Uterus (tissue), 4 donors: ENCODE data around the gene RELT. TPM values are rescaled to one million over a fixed set of nuclear protein-coding genes. Genes with fewer than 3 reads are reported as not detected.

Experiments used
- DNase-seq, 2 donors: peaks; one replicate each; pipeline ENCODE4 v3.0.0-alpha.2; 2019 to 2020
- H3K27ac ChIP-seq, 2 donors: fragments of 200-600 bp; sonication (generic); 1 replicate in 1 of 2; 2 replicates in 1 of 2; pipeline ENCODE4 v1.5.1; 2016 to 2018
- H3K27me3 ChIP-seq, 2 donors: fragments of 200-600 bp; sonication (generic); one replicate each; pipeline ENCODE4 v1.5.1; 2018 to 2019; ENCODE audit warnings: control low read depth in 1 of 2
- H3K36me3 ChIP-seq, 2 donors: fragments of 200-600 bp; sonication (generic); one replicate each; pipeline ENCODE4 v1.5.1; 2019; ENCODE audit warnings: control low read depth in 1 of 2
- H3K4me1 ChIP-seq, 2 donors: fragments of 200-600 bp; sonication (generic); one replicate each; pipeline ENCODE4 v1.5.1; 2018 to 2019; ENCODE audit warnings: control low read depth in 1 of 2
- H3K4me3 ChIP-seq, 2 donors: fragments of 200-600 bp; sonication (generic); 1 replicate in 1 of 2; 2 replicates in 1 of 2; pipeline ENCODE4 v1.5.1; 2018 to 2019; ENCODE audit warnings: mild to moderate bottlenecking in 1 of 2
- H3K9me3 ChIP-seq, 2 donors: fragments of 200-600 bp; sonication (generic); one replicate each; pipeline ENCODE4 v1.5.1; 2019; ENCODE audit warnings: control low read depth in 1 of 2
- POLR2A ChIP-seq, 2 donors: fragments of 450-650 bp; IDR thresholded peaks; one replicate each; pipeline ENCODE4 v1.6.1; 2016; ENCODE audit warnings: antibody characterized with exemption in 2 of 2, mild to moderate bottlenecking in 1 of 2, moderate library complexity in 1 of 2
- intact Hi-C: fragments of 100-400 bp; cut with DNase I; formaldehyde crosslinking; loops from one replicate; pipeline ENCODE4 v1.15.1; 2023; ENCODE audit warnings: low total_unique reads
- total RNA-seq, 4 donors: library from RNA; depleted of rRNA in 3 of 4; stranded (reverse); fragments of >200 nt in 3 of 4; gene quantifications; one replicate each; pipeline versions ENCODE4 v1.1.0 to v1.2.4, GENCODE V29; 2014 to 2023
- TF ChIP-seq, protein P1 (sequence below), 4 experiments: fragments of 200-600 bp in 2 of 4; fragments of 450-650 bp in 2 of 4; sonication (generic) in 2 of 4; IDR thresholded peaks; one replicate each; pipeline ENCODE4 v1.5.1; 2016 to 2019; ENCODE audit warnings: antibody characterized with exemption in 4 of 4, mild to moderate bottlenecking in 2 of 4, moderate library complexity in 1 of 4
- donor health status: DM: yes; HTN: yes; CAD: no.

The RELT gene
- total RNA-seq, 4 donors from 2014 or later, result 0.29 to 5.8 (median 3.3) TPM; not detected in 1

GRCh38 chr11:73445980-73446379 lies 69.8 kb downstream of the RELT start:
- Histone ChIP-seq H3K4me1 (no peaks in the 10 kb centered on the region), H3K27me3 (no peaks in the 10 kb centered on the region), H3K9me3 (no peaks in the 10 kb centered on the region), H3K27ac (no peak overlapping the region), H3K36me3 (no peaks in the 10 kb centered on the region), H3K4me3 (no peak overlapping the region)
- no peak for DNase-seq
- no peak for TF ChIP-seq POLR2A (IDR thresholded peaks at IDR 0.05)
- TF ChIP-seq, protein P1, sequence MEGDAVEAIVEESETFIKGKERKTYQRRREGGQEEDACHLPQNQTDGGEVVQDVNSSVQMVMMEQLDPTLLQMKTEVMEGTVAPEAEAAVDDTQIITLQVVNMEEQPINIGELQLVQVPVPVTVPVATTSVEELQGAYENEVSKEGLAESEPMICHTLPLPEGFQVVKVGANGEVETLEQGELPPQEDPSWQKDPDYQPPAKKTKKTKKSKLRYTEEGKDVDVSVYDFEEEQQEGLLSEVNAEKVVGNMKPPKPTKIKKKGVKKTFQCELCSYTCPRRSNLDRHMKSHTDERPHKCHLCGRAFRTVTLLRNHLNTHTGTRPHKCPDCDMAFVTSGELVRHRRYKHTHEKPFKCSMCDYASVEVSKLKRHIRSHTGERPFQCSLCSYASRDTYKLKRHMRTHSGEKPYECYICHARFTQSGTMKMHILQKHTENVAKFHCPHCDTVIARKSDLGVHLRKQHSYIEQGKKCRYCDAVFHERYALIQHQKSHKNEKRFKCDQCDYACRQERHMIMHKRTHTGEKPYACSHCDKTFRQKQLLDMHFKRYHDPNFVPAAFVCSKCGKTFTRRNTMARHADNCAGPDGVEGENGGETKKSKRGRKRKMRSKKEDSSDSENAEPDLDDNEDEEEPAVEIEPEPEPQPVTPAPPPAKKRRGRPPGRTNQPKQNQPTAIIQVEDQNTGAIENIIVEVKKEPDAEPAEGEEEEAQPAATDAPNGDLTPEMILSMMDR (IDR thresholded peaks at IDR 0.05), result no peak
- intact Hi-C loops, result no loop called here

GRCh38 chr11:73446766-73447165 lies 70.6 kb downstream of the RELT start:
- Histone ChIP-seq H3K9me3 (no peaks in the 10 kb centered on the region), H3K36me3 (no peaks in the 10 kb centered on the region), H3K27me3 (no peaks in the 10 kb centered on the region), H3K4me3 (no peak overlapping the region), H3K27ac (no peak overlapping the region), H3K4me1 (no peaks in the 10 kb centered on the region)
- intact Hi-C loops, result no loop called here
- TF ChIP-seq POLR2A (IDR thresholded peaks at IDR 0.05), result no peak
- TF ChIP-seq, protein P1 (IDR thresholded peaks at IDR 0.05), result no peak
- DNase-seq, result no peak

Other genes starting within 250 kb of the RELT start
- 10 to 100 TPM; 13.6 to 73.9 (median 27.7) TPM for gene FCHSD2, start 234.1 kb upstream of the RELT start, total RNA-seq
- 1 to 10 TPM in 2 of 4 donors, under 1 TPM in 1, not detected in 1; 0.98 to 3.1 (median 2.8) TPM for gene P2RY2, start 158.1 kb upstream of the RELT start, total RNA-seq
- 1 to 10 TPM in 1 of 4 donors, under 1 TPM in 1, not detected in 2; 0.76 to 1.0 TPM for gene P2RY6, start 104.1 kb upstream of the RELT start, total RNA-seq
- 100 to 1,000 TPM in 1 of 4 donors, 10 to 100 TPM in 3; 17.9 to 174 (median 58.6) TPM for gene ARHGEF17, start 68.1 kb upstream of the RELT start, total RNA-seq
- gene FAM168A, start 221.7 kb downstream of the RELT start, total RNA-seq, result 10 to 100 TPM in 3 of 4 donors, 1 to 10 TPM in 1; 7.9 to 50.3 (median 25.8) TPM